ENCODE results near the gene EIF2D.

DNA sequence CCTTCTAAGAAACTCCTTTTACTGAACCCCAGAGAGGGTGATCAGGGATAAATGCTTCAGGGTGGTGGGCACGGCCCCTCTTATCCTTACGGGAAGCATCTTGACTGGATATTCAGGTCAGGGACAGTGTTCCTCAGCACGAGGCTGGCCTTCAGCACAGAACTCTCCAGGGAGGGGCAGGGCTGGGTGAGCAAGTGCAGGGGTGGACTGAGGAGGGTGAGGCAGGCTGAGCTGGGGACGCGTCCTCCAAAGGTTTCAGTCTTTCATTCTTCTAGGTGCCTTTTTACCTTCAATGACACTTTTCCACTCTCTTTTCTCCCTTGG, 52.6 kb downstream of the EIF2D start:
- TF ChIP-seq CREB1 (IDR thresholded peaks at IDR 0.05; ENCODE audit: low read depth) (no peak), TAF1 (IDR thresholded peaks at IDR 0.05; ENCODE audit: low read depth) (no peak), RAD21 (IDR thresholded peaks at IDR 0.05; ENCODE audit: low read depth) (no peak), YY1 (IDR thresholded peaks at IDR 0.05; ENCODE audit: low read depth) (no peak), EP300 (IDR thresholded peaks at IDR 0.05; ENCODE audit: borderline replicate concordance) (no peak), NFIC (IDR thresholded peaks at IDR 0.05) (no peak), TCF12 (IDR thresholded peaks at IDR 0.05; ENCODE audit: low read depth) (no peak), ZBTB7A (IDR thresholded peaks at IDR 0.05; ENCODE audit: low read depth) (no peak), CEBPB (IDR thresholded peaks at IDR 0.05) (no peak), EGR1 (IDR thresholded peaks at IDR 0.05) (no peak), FOXM1 (IDR thresholded peaks at IDR 0.05; ENCODE audit: borderline replicate concordance, low read depth) (no peak)
- TF ChIP-seq, protein P1, sequence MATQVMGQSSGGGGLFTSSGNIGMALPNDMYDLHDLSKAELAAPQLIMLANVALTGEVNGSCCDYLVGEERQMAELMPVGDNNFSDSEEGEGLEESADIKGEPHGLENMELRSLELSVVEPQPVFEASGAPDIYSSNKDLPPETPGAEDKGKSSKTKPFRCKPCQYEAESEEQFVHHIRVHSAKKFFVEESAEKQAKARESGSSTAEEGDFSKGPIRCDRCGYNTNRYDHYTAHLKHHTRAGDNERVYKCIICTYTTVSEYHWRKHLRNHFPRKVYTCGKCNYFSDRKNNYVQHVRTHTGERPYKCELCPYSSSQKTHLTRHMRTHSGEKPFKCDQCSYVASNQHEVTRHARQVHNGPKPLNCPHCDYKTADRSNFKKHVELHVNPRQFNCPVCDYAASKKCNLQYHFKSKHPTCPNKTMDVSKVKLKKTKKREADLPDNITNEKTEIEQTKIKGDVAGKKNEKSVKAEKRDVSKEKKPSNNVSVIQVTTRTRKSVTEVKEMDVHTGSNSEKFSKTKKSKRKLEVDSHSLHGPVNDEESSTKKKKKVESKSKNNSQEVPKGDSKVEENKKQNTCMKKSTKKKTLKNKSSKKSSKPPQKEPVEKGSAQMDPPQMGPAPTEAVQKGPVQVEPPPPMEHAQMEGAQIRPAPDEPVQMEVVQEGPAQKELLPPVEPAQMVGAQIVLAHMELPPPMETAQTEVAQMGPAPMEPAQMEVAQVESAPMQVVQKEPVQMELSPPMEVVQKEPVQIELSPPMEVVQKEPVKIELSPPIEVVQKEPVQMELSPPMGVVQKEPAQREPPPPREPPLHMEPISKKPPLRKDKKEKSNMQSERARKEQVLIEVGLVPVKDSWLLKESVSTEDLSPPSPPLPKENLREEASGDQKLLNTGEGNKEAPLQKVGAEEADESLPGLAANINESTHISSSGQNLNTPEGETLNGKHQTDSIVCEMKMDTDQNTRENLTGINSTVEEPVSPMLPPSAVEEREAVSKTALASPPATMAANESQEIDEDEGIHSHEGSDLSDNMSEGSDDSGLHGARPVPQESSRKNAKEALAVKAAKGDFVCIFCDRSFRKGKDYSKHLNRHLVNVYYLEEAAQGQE (IDR thresholded peaks at IDR 0.05; ENCODE audit: low read depth), result no peak
- TF ChIP-seq, protein P2, sequence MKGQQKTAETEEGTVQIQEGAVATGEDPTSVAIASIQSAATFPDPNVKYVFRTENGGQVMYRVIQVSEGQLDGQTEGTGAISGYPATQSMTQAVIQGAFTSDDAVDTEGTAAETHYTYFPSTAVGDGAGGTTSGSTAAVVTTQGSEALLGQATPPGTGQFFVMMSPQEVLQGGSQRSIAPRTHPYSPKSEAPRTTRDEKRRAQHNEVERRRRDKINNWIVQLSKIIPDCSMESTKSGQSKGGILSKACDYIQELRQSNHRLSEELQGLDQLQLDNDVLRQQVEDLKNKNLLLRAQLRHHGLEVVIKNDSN (IDR thresholded peaks at IDR 0.05), result no peak
- TF ChIP-seq, protein P3, sequence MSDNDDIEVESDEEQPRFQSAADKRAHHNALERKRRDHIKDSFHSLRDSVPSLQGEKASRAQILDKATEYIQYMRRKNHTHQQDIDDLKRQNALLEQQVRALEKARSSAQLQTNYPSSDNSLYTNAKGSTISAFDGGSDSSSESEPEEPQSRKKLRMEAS (IDR thresholded peaks at IDR 0.05), result no peak
